ENCODE results near the gene ZNF606.

The ZNF606 gene

DNA sequence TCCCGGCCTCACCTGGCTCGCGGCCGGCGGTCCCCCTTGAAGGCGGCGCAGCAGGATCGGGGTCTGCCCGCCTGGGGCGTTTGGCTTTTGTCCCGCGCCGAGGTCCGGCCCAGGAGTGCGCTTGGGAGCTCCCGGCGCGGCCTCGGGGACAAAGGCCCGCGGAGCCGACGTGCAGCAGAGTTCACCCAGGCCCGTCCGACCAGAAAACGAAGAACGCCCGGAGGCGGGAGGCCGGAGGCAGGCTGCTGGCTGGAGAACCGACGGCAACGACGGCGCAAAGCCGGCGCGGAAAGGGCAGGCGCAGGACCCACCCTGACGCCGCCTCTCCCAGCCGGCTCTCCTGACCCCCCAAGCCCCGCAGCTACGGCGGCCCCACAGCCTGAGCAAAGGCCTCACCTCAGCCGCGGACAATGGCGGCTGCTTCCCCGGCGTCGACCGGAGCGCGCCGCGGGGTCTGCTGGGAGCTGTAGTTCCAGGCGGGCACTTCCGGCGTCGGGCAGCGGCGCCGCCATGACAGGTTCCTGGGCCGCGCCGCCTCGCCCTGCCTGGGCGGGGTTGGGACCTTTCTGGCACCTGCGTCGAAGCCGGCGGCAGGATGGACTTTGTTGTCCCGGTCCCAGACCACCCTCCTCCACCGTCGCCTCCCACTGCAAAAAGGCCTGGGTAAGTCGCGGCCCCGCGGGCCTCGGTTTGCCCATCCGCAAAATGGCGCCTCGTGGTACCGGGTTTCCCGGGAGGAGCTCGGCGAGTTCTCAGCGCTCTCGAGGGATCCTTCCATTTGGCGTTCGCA lies at the start of gene ZNF606:
Gene ZNF606, minus strand, starts transcription at position 437 of the 790 bp plus-strand sequence. CDS start 1,501 bp downstream, outside the sequence.
- peak; percentile 80 for DNase-seq

DNA sequence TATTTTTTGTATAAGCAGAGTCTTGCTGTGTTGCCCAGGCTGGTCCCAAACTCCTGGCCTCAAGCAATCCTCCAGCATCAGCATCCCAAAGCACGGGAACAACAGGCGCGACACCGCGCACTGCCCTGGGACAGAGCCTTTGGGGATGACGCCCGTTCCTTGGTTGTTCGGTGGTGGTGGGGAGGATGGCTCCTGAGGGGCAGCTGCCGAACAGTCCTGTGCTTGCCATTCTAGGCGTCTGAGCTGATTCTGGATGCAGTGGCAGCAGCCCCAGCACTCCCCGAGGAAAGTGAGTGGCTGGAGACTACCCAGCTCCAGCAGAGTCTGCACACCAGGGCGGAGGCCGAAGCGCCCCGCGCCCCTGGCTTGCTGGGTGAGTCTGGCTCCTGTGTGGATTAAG lies 49.6 kb upstream of the ZNF606 start:
- DNase-seq, result no peak

DNA sequence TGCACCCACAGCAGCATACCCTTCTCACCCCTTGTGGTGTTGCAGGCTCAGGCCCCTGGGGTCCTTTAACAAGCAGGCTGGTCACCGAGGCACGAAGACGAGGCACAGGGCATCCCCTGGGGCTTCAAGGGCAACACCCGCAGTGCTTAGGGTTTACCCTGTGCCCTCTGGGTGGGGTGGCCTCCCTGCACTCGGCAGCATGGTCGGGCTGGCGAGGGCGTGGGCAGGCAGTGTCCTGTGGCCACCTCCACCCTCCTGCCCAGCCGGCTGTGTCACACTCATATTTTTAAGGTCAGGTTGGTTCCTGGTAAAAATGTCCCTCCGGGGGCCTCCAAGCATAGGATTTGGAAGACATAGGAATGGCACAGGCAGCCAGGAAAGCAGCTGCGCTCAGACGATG lies 45.1 kb upstream of the ZNF606 start:
- DNase-seq, result no peak

DNA sequence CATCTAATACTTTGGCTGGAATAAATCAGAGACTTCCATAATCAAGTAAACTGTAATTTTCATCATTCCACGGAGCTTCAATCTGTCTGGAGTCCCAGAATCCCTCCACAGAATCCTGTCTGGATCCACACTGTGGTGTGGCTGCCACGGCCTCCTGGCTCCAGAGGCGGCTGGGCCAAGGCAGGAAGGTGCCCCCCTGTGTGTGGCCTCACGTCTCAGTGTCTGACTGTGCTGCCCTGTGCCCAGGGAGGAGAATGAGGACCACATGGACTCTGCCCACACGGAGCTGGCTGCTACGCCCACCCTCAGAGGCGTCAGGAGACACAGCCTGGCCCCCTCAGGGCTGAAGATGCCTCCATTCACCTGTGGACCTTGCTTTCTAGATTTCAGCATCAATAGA lies 44.2 kb upstream of the ZNF606 start:
- no peak for DNase-seq

DNA sequence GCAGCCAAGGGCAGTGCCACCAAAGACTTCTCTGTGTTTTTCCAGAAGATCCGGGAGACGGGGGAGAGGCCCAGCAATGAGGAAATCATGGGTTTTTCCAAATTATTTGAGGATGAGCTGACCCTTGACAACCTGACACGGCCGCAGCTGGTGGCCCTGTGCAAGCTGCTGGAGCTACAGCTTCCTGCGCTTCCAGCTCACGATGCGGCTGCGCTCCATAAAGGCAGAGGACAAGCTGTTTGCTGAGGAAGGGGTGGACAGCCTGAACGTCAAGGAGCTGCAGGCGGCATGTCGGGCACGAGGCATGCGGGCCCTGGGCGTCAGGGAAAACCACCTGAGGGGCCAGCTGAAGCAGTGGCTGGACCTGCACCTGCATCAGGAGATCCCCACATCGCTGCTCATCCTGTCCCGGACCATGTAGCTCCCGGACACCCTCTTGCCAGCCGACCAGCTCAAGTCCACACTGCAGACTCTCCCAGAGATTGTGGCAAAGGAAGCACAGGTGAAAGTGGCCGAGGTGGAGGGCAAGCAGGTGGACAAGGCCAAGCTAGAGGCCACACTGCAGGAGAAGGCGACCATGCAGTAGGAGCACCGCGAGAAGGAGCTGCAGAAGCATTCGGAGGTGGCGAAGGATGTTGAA lies 42.9 kb upstream of the ZNF606 start:
- DNase-seq, result no peak

DNA sequence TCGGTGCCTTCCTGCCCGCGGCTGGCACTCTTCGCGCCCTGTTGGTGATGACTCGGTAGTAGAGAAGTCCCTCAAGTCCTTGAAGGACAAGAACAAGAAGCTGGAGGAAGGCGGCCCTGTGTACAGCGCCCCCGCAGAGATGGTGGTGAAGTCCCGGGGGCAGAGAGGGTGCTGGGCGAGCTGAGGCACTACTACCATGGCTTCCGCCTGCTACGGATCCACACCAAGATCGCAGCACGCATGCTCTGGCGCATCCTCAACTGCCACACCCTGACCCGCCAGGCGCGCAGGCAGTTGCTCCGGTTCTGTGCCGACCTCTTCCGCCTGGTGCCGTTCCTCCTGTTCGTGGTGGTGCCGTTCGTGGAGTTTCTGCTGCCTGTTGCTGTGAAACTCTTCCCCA lies 42.3 kb upstream of the ZNF606 start:
- DNase-seq, result no peak

DNA sequence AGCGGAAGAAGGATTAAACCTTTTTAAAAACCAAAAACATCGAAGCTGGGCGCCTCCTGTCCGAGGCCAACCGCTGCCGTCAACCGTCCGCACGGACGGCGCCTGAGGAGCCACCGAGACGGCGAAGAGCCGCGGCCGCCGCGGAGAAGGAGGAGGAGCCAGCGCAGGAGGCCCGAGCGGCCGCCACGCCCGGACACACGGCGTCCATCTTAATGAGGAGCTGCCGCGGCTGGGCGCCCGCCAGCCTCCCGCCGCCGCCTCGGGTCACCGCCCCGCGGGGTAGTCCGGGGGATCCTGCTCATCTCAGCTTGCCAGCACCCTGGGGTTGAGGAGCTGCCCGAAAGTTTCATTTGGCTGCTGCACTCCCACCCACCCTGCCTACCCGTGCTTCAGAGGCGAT lies 41.8 kb upstream of the ZNF606 start:
- no peak for DNase-seq

DNA sequence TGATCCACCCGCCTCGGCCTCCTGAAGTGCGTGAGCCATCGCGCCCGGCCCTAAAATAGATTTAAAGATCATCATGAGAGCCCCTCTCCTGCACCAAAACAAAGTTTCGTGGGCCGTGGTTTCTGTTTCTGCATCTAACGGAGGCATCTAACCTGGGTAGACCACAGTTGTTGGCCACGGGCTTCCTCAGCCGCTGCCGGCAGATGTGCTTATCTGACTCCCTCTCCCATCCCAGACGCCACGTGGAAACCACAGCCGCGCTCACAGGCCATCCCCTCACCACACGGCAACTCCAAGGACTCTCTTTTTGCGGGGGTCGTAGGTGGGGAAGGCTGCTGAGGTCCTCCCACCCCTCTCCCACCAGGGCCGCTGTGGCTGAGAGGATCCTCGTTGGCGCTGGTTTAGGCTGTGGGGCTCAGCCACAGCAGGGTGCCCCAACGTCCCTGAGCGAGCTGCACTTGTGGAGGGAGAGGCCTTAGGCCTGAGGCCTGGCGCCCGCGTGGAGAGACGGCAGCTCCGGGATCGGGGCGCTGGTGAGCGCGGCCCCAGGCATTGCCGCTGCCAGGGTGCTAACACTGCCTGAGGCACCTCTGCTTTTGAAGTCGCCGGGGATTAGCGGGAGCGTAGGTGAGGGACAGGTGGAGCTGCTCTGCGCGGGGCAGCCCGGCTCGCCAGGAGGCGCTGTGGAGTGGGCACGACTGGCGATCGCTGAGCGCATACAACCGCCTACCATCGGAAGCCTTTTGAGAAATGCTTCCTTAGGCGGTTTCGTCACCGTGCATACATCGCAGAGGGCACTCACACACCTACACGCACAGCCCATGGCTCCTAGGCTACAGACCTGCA lies 40.1 kb upstream of the ZNF606 start:
- no peak for DNase-seq

DNA sequence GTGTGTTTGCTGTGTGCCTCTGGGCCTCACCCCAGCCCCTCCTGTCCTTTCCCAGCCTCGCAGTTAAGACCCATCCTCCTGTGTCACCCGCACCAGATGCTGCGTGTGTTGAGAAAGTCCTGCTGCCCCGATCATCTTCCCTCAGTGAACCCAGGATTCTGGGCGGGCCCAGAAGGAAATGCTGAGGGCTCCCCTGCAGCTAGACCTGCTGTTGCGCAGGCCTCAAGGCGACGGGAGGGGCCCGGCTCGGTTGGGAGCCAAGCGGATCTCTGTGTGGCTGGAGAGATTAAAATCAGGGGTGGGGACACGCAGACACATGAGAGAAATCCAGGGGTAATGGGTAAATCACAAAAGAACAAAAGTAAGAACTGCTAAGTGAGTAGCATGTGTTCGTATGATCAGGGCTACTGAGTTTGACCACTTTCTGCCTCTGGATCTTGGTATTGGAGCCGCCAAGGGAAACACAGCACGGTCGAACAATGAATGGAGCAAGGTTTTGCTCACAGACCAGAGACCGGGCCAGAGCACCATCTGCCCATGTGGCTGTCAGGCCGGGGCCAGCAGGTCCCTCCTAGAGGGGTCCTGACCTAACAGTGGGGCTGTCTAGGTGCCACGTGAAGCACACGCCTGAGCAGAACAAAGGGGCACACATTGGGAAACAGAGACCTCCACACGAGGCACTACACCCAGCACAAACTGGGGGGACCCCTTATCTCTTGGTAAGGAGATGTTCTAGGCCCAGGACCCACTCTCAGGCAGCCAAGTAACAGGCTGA lies 38.3 kb upstream of the ZNF606 start:
- no peak for DNase-seq

DNA sequence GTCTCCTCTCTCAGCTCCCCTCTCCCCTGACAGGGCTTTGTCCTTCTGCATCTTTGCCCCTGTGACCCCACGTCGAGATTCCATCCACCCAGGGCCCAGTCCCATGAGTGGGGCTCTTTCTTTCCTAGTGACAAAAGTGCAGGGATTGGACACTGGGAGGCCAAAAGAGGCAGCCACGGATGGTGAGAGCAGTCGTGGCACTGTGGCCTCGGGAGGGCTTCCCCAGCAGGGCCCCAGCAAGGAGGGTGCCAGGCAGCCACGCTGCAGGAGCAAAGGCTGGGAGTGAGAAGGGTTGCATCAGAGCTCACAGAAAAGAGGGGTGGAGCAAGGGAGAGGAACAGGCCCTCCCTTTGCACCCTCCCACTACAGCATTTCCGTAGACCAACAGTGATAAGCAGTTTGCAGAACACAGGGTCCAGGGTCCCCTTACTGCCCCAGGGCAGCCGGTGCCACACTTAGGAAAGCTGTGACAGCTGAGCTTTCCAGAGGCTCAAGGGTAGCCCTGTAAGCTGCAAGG lies 36.1 kb upstream of the ZNF606 start:
- DNase-seq, result no peak

DNA sequence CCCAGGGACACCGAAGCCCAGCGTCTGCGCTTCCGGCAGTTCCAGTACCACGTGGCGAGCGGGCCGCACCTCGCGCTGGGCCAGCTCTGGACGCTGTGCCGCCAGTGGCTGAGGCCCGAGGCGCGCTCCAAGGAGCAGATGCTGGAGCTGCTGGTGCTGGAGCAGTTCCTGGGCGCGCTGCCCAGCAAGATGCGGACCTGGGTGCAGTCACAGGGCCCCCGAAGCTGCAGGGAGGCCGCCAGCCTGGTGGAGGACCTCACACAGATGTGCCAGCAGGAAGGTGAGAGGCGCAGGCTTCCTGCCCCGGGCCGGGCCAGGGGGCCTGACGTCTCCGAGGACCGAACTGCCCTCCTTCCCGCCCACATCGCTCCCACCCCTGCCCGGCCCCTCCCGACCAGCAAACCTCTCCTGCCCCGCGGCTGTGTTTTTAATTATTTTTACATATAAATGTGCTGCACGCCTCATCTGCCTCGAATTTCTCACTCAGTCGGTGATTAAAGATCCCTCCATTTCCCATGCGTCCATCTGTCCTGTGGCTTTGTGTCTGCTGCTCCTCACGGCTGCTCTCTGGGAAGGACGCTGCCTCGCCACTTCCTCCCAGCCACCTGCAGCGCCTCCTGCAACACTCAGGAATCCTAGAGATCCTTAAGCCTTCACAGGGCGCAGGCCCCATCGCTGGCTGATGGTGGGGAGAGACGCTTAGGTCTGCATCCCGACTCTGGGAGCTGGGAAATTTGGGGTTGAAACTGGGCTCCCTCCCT lies 35.5 kb upstream of the ZNF606 start:
- DNase-seq, result peak; percentile 6

DNA sequence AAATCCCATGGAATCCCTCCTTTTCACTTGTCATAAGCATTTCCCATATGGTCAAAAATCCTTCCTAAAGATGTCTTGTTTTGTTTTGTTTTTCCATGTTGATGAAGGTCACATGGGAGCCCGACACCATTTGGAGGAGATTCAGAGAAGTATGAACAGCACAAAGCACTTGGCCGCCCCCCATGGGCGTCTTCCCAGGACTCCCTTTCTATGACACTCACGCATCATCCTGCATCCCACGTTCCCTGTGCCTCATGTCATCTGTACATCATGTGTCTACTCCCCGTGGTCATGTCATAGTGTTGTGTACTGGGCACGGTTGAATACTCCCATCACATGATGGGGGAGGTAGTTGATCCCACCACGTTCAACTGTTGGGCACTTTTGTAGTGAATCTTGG lies 33.2 kb upstream of the ZNF606 start:
- DNase-seq, result no peak

DNA sequence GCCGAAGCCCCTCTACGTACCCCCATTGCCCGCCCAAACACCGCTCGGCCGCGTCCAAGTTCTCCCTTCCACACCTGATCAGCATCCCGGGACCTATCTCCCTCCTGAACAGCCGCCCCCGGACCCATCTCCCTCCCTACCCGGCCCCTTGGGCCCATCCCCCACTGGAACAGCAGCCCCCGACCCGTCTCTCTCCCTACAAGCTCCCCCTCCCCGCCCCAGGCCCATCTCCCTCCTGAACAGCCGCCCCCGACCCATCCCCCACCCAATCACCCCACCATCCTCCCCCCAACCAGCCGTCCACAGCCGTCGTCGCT lies 31.8 kb upstream of the ZNF606 start:
- DNase-seq, result no peak

DNA sequence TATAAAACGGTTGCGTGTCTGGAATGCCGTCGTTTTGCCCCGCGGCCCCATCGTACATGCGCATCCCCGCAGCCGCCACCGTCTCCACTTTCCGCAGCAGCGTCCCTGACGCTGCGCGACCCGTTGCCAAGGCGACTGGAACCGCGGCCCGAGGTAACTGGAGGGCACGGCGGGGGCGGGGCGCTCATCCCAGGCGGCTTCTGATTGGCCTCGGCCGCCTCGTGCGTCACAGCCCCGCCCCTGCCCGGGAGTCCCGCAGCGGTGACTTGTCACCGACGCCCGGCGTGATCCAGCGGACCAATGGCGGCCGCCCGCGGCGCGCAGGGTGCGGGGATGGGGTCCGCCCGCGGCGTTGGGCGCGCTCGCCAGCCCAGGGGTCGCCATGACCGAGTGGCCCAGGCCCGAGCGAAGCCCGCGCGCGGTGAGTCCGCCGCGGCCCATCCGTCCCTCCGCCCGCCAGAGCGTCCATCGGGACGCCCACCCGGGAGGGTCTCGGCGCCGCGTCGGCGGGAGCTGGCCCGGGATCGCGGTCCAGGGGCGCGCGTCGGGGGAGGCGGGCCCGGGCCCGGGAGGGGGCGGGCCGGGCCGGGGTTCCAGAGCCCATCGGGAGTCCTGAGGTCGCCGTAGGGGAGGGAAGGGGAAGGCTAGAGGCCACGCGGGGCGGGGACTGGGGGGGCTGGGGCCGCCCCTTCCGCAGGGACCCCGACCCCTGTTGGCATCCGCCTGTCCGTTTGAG lies 31.3 kb upstream of the ZNF606 start, which contains the start of gene ZSCAN1:
Gene ZSCAN1, plus strand, starts transcription at position 285 of the 736 bp plus-strand sequence. CDS start 3,812 bp downstream, outside the sequence.
- no peak for DNase-seq

DNA sequence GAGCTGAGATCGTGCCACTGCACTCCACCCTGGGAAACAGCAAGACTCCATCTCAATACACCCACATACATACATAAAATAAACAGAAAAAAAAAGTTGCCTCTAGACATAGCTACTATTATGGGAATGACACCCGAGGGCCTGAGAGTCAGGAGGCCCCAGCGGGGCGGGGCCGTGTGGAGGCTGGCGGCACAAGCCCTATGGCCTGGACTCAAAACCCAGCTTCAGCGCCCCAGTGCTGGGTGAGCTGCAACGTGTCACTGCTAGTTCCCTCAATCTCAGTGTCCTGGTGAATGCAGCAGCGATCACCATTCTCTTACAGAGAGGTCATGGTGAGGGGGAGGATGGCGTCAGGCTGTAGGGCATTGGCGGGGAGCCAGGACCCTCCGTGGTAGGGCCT lies 22.0 kb upstream of the ZNF606 start:
- DNase-seq, result no peak

DNA sequence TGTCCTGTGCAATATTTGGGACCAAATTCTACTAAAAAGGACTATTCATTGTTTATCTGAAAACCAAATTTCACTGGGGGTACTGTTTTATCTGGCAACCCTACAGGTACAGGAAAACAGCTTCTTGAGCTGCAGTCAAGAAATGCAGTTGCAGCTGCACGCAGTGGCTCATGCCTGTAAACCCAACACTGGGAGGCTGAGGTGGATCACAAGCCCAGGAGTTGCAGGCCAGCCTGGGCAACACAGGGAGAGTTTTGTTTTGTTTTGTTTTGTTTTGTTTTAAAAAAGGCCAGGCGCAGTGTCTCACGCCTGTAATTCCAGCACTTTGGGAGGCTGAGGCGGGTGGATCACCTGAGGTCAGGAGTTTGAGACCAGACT lies 19.7 kb upstream of the ZNF606 start:
- DNase-seq, result no peak

DNA sequence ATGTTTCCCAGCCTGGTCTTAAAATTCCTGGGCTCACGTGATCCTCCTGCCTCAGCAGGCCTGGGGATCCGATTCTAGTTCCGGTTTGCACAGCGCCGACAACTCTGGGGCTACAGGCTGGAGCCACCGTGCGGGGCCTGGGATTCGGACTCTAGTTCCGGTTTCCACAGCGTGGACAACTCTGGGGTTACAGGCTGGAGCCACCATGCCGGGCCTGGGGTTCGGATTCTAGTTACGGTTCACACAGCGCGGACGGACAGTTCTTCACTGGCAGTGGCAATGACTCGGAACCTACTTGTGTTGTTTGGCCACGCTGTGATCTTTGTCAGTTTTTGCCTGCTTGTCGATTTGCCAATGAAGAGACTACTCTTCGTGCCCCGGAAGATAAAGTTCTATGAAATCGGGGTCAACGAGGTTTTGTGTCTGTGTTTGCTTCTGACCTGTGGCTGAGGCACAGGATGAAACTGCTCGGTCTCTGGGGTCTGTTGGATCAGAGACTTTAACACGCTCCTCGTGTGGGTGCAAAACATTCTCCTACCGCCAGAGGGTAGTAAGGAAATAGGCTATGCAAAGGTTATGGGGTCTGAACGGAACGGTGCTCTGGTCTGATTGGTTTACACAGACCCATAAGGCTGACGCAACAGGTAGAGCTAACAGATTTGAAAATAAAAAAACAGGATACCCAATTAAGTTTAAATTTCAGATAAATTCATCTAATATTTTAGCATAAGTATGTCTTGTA lies 19.1 kb upstream of the ZNF606 start:
- peak; percentile 54 for DNase-seq

DNA sequence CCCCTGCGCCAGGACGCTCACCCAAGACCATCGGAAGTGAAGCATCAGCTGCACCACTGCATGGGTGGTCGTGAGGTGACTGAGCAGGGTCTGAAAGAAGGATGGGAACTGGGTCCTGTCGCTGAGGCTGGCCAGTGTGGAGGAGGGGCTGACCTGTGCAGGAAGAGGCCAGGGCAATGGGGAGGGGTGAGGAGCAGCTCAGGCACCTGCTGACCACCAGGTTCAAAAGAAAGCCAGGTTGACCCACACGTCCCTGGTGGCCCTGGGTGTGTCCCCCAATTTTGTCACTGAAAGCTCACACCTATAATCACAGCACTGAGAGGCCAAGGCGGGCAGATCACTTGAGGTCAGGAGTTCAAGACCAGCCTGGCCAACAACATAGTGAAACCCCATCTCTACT lies 17.5 kb upstream of the ZNF606 start:
- DNase-seq, result no peak

DNA sequence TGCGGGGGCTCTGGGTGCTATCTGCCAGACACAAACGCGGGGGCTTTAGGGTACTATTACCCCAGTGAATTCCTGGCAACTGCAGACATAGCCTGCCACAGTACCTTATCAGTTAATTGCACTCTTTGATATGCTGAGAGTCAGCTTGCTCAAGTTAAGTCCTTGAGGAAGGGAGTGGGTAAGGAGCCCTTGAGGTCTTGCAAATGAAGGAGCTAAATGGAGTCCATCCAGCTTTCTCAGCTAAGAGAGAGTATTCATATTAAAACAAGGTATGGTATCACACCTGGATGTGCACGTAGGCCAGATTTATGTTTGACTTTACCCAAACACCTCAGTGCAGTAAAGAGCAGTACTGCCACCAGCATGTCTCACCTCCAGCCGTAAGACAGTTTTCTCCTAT lies 11.5 kb upstream of the ZNF606 start:
- no peak for DNase-seq

DNA sequence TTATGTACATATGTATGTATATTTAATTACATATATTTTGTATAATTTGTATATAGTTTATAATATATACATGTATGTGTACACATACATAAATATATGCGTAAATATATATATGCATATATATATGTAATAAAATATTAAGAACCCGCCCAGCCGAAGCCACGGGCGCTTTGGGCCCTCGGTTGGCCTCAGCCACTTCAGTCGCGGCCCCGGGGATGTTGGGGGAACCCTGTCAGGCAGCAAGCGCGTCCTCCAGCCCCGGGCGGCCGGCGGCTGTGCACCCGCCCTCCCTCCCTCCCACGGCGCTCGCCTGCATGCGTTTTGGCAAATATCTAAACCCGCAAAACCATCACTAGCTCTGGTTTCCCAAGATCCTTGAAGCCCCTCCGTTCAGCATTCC lies 7.9 kb upstream of the ZNF606 start:
- no peak for DNase-seq

All from NCI-H1105 treated with DMSO at 0.1 percent for 48 hours (cell line).